Upper lobe of right lung (tissue), 1 donor: ENCODE results near the gene SQOR. TPM values are rescaled to one million over a fixed set of nuclear protein-coding genes. Genes with fewer than 3 reads are reported as not detected.

Experiments used
- ATAC-seq: fragments of 200-7000 bp; cut with Tn5 transposase; one replicate; pipeline ENCODE4 v1.9.1; 2020; ENCODE audit warnings: mild to moderate bottlenecking, moderate library complexity
- DNase-seq: peaks from one replicate; pipeline ENCODE4 v3.0.0-alpha.2; 2020
- H3K27ac ChIP-seq: fragments of 200-600 bp; one replicate; pipeline ENCODE4 v1.8.0; 2022
- H3K27me3 ChIP-seq: fragments of 200-600 bp; one replicate; pipeline ENCODE4 v1.8.0; 2022; ENCODE audit warnings: mild to moderate bottlenecking
- H3K36me3 ChIP-seq: fragments of 200-600 bp; one replicate; pipeline ENCODE4 v1.8.0; 2022
- H3K4me1 ChIP-seq: fragments of 200-600 bp; one replicate; pipeline ENCODE4 v1.8.0; 2022
- H3K4me3 ChIP-seq: fragments of 200-600 bp; one replicate; pipeline ENCODE4 v1.8.0; 2022; ENCODE audit warnings: mild to moderate bottlenecking
- H3K9me3 ChIP-seq: fragments of 200-600 bp; one replicate; pipeline ENCODE4 v1.8.0; 2022
- intact Hi-C: fragments of 100-400 bp; cut with DNase I; formaldehyde crosslinking; loops from one replicate; pipeline ENCODE4 v1.11.0; 2022
- total RNA-seq: library from RNA; stranded (reverse); fragmentation: NEBNext Ultra II Directional; extraction: Animal tissue kit (Norgen Biotek cat#: 25700); gene quantifications from one replicate; pipeline ENCODE4 v1.2.1, GENCODE V29; 2021
- TF ChIP-seq, protein P1 (sequence below): fragments of 200-600 bp; IDR thresholded peaks from one replicate; pipeline ENCODE4 v1.8.0; 2022; ENCODE audit warnings: antibody characterized with exemption
- donor health status: DM: no; HTN: yes; CAD: no; lungs with severe emphysema.

SQOR gene
- total RNA-seq, 1 donor from 2014 or later: 103 TPM

DNA sequence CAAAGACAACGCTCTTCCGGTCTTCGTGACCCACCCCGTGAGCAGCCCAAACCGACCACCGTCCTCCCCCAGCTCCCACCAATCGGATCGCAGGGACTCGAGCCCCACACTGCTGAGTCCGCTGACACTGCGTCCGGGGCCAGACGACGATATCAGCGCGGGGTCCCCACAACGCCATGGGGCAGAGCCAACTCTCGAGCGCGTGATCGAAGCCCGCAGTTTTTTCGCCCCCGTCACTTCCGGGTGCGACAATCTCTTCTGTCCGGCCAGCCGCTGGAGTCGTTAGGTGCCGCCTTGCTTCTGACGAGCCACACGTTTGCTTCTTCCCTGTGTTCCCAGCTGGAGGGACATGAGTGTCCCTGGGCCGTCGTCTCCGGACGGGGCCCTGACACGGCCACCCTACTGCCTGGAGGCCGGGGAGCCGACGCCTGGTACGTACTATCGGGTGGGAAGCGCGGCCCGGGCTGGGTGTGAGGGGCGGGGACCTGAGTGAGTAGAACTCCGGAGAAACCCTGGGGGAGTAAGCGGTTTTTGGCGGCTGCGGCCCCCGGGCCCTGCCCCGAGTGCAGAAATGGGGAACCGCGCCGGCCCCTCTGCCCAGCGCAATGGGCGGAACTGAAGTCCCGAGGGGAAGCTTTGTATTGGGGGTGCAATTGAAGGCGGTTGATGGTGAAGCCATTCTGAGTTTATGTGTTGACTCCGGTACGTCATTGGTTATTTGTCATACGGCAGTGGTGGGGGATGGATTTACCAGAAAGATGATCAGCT is 47.5 kb upstream of the SQOR start, which contains the start of gene BLOC1S6:
Gene BLOC1S6 (plus strand): TSS at position 285 of the 768 bp plus-strand sequence. CDS start 65 bp downstream, at position 350.
- no peaks in the 10 kb centered on the region for H3K27me3 ChIP-seq
- TF ChIP-seq, protein P1, sequence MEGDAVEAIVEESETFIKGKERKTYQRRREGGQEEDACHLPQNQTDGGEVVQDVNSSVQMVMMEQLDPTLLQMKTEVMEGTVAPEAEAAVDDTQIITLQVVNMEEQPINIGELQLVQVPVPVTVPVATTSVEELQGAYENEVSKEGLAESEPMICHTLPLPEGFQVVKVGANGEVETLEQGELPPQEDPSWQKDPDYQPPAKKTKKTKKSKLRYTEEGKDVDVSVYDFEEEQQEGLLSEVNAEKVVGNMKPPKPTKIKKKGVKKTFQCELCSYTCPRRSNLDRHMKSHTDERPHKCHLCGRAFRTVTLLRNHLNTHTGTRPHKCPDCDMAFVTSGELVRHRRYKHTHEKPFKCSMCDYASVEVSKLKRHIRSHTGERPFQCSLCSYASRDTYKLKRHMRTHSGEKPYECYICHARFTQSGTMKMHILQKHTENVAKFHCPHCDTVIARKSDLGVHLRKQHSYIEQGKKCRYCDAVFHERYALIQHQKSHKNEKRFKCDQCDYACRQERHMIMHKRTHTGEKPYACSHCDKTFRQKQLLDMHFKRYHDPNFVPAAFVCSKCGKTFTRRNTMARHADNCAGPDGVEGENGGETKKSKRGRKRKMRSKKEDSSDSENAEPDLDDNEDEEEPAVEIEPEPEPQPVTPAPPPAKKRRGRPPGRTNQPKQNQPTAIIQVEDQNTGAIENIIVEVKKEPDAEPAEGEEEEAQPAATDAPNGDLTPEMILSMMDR: no peak
- intact Hi-C loops: no loop called here
- ATAC-seq (peak; percentile 95), DNase-seq (peak; percentile 95)
- no peaks in the 10 kb centered on the region for H3K9me3 ChIP-seq
- H3K4me1 ChIP-seq: peaks cover 33% of the 10 kb centered on the region
- no peaks in the 10 kb centered on the region for H3K36me3 ChIP-seq
- peak within 1 kb of the TSS; percentile 99 for H3K27ac ChIP-seq
- H3K4me3 ChIP-seq: peak within 1 kb of the TSS; percentile 85

GRCh38 chr15:45587863-45588170 is 47.0 kb upstream of the SQOR start:
- H3K27ac ChIP-seq: peak overlapping the region; percentile 99
- intact Hi-C loops: no loop called here
- DNase-seq: no peak
- H3K36me3 ChIP-seq: no peaks in the 10 kb centered on the region
- TF ChIP-seq, protein P1: no peak
- no peak for ATAC-seq
- peaks cover 33% of the 10 kb centered on the region for H3K4me1 ChIP-seq
- no peaks in the 10 kb centered on the region for H3K9me3 ChIP-seq
- H3K27me3 ChIP-seq: no peaks in the 10 kb centered on the region
- H3K4me3 ChIP-seq: peak overlapping the region; percentile 85

GRCh38 chr15:45588219-45588875 is 46.5 kb upstream of the SQOR start:
- DNase-seq (no peak), ATAC-seq (no peak)
- H3K27ac ChIP-seq: peak overlapping the region; percentile 99
- TF ChIP-seq, protein P1: no peak
- intact Hi-C loops: no loop called here
- H3K4me3 ChIP-seq: peak overlapping the region; percentile 85
- H3K27me3 ChIP-seq: no peaks in the 10 kb centered on the region
- H3K36me3 ChIP-seq: no peaks in the 10 kb centered on the region
- H3K4me1 ChIP-seq: peaks cover 33% of the 10 kb centered on the region
- H3K9me3 ChIP-seq: no peaks in the 10 kb centered on the region

- ATAC-seq (no peak), DNase-seq (no peak)
- peaks cover under 1% of the 10 kb centered on the region for H3K36me3 ChIP-seq
- H3K4me3 ChIP-seq: no peak overlapping the region
- H3K27me3 ChIP-seq: no peaks in the 10 kb centered on the region
- H3K4me1 ChIP-seq: peaks cover 33% of the 10 kb centered on the region
- intact Hi-C loops: no loop called here
- TF ChIP-seq, protein P1: no peak
- H3K27ac ChIP-seq: no peak overlapping the region
- H3K9me3 ChIP-seq: no peaks in the 10 kb centered on the region
Observed at GRCh38 chr15:45589256-45589655, 45.6 kb upstream of the SQOR start.

- Histone ChIP-seq H3K4me1 (peaks cover 17% of the 10 kb centered on the region), H3K9me3 (no peaks in the 10 kb centered on the region), H3K27ac (no peak overlapping the region), H3K36me3 (peaks cover 24% of the 10 kb centered on the region), H3K27me3 (no peaks in the 10 kb centered on the region), H3K4me3 (no peak overlapping the region)
- DNase-seq (no peak), ATAC-seq (no peak)
- TF ChIP-seq, protein P1: no peak
- intact Hi-C loops: no loop called here
Observed at GRCh38 chr15:45594319-45594718, 40.5 kb upstream of the SQOR start.
